Activated T-cell treated with anti-CD3 and anti-CD28 coated beads, Interleukin-2, amount 50 U/mL, for 1 hour (primary cell): ENCODE results near the gene RNF169.

Source experiments
- DNase-seq: peaks from one replicate; pipeline ENCODE4 v3.0.0-alpha.2; 2020

The RNF169 gene

GRCh38 chr11:74770456-74770855, 21.8 kb downstream of the RNF169 start:
- DNase-seq, result no peak

- no peak for DNase-seq
Measured at GRCh38 chr11:74771139-74771538, 22.5 kb downstream of the RNF169 start.

GRCh38 chr11:74773476-74773875, 24.8 kb downstream of the RNF169 start:
- no peak for DNase-seq

GRCh38 chr11:74775762-74776161, 27.1 kb downstream of the RNF169 start:
- no peak for DNase-seq

GRCh38 chr11:74776546-74776945, 27.9 kb downstream of the RNF169 start:
- no peak for DNase-seq

GRCh38 chr11:74777038-74777437, 28.4 kb downstream of the RNF169 start:
- no peak for DNase-seq

GRCh38 chr11:74777877-74778276, 29.2 kb downstream of the RNF169 start:
- no peak for DNase-seq

- no peak for DNase-seq
Measured at GRCh38 chr11:74778581-74778980, 29.9 kb downstream of the RNF169 start.

GRCh38 chr11:74780248-74781005, 31.8 kb downstream of the RNF169 start:
- DNase-seq, result no peak

- no peak for DNase-seq
Measured at GRCh38 chr11:74783241-74783871, 34.7 kb downstream of the RNF169 start.

GRCh38 chr11:74784234-74784633, 35.6 kb downstream of the RNF169 start:
- no peak for DNase-seq

GRCh38 chr11:74784726-74785125, 36.1 kb downstream of the RNF169 start:
- no peak for DNase-seq

- DNase-seq, result no peak
Measured at GRCh38 chr11:74786574-74786973, 37.9 kb downstream of the RNF169 start.

- DNase-seq, result no peak
Measured at GRCh38 chr11:74791333-74792100, 42.9 kb downstream of the RNF169 start.

- no peak for DNase-seq
Measured at GRCh38 chr11:74806267-74806666, 57.6 kb downstream of the RNF169 start.

GRCh38 chr11:74809801-74810200, 61.2 kb downstream of the RNF169 start:
- DNase-seq, result no peak

GRCh38 chr11:74815966-74816365, 67.3 kb downstream of the RNF169 start:
- no peak for DNase-seq

GRCh38 chr11:74816664-74817063, 68.0 kb downstream of the RNF169 start:
- DNase-seq, result no peak

GRCh38 chr11:74818283-74818946, 69.8 kb downstream of the RNF169 start:
- no peak for DNase-seq

- no peak for DNase-seq
Measured at GRCh38 chr11:74819400-74819799, 70.8 kb downstream of the RNF169 start.

GRCh38 chr11:74820763-74821162, 72.1 kb downstream of the RNF169 start:
- DNase-seq, result no peak

- DNase-seq, result no peak
Measured at GRCh38 chr11:74822170-74822569, 73.5 kb downstream of the RNF169 start.

GRCh38 chr11:74824285-74824982, 75.8 kb downstream of the RNF169 start:
- DNase-seq, result no peak
